Measurements from ENCODE around the gene METRNL.

Gene METRNL

DNA sequence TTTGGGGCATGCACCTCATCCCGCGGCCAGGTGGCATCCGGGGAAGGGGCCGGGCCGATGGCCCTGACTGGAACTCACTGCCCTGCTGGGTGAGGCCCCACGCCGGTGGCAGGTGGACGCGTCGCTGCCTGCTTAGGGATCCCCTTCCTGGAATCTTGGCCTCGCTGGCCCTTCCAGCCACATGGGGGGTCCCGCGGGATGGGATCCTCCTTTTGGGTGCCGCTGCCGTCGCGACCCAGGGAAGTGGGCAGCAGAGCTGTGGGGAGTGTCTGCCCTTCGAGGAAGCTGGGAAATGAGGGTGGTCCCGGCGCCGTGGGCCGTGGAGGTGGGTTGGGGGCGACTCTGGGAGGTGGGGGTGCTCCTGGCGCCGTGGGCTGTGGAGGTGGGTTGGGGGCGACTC is 12.8 kb downstream of the METRNL start:
- DNase-seq (ENCODE audit: low spot score), result no peak

DNA sequence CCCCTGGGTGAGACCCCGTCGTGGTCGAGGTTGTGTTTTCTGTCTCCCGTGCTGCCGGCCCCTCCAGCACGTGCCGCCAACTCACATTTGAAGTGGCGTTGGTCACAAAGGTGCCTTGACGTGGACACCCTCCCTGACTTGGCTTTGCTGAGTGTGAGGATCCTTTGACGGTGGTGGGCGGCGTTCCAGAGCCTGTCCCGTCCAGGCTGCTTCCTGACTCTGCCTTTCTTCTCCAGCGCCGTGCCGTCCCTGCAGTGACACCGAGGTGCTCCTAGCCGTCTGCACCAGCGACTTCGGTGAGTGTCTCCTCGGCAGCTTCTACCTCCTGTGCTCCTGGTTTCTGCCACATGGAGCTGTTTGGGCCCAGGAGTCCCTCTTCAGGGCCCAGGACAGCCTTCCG is 13.5 kb downstream of the METRNL start:
- no peak for DNase-seq (ENCODE audit: low spot score)

DNA sequence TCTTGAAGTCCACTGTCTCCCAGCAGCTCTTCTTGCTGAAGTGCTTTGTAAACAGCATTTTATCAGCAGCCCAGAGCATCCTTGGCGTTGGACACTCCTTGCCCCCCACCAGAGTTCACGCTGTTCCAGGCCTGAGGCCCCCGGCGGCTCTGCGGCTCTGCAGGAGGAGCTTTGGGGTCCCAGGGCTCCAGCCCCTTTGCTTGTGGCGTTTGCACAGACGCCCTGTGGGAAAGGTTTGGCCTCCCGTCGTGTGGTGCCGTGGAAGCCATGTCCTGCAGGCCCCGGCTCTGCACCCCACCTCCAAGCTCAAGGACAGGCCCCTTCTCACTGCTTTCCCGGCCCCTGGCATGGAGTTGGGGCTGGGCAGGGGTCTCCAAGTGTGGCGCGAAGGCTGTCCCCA is 14.1 kb downstream of the METRNL start:
- DNase-seq (ENCODE audit: low spot score), result no peak

DNA sequence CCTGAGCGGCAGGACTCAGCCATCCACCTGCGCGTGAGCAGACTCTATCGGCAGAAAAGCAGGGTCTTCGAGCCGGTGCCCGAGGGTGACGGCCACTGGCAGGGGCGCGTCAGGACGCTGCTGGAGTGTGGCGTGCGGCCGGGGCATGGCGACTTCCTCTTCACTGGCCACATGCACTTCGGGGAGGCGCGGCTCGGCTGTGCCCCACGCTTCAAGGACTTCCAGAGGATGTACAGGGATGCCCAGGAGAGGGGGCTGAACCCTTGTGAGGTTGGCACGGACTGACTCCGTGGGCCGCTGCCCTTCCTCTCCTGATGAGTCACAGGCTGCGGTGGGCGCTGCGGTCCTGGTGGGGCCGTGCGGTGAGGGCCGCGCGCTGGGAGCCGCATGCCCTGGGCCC is 14.9 kb downstream of the METRNL start:
- DNase-seq (ENCODE audit: low spot score), result no peak

DNA sequence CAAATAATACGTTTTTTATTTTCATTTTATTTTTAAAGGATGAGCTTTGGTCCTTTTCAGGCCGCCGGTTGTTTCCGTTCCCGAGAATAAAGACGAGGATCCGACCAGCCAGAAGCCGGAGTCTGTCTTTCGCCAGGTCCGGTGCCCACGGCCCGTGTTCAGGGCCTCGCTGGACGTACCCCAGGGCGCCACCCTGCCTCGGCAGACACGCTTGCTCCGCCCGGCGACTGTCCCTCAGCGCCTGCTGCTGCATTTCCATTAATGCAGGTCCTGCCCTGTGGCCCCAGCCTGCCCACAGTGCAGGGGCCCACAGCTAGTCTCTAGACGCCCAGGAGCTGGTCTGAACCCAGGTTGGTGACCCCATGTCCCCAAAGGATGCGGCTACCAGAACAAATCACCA is 15.6 kb downstream of the METRNL start:
- no peak for DNase-seq (ENCODE audit: low spot score)

DNA sequence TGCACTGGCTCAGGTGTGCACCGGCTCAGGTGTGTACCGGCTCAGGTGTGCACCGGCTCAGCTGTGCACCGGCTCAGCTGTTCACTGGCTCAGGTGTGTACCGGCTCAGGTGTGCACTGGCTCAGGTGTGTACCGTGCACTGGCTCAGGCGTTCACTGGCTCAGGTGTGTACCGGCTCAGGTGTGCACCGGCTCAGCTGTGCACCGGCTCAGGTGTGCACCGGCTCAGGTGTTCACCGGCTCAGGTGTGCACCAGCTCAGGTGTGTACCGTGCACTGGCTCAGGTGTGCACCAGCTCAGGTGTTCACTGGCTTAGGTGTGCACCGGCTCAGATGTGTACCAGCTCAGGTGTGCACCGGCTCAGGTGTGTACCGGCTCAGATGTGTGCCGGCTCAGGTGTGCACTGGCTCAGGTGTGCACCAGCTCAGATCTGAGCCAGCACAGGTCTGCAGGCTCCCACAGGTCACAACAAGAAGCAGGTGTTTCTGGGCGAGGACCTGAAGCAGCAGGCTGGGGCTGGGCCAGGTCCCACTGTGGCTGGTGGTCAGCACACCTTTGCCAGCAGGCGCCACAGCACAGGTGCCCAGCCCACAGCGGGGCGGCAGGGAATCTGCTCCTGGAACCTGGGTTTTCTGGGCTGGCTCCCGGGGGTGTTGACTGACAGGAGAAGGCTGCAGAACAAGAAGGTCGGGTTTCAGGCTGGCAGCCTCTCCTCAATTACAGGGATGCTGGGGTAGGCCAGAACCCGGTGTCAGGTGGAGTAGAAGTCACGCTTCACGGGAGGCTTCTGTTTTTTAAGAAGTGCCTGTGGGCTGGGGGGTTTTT is 17.2 kb downstream of the METRNL start:
- DNase-seq (ENCODE audit: low spot score), result no peak

DNA sequence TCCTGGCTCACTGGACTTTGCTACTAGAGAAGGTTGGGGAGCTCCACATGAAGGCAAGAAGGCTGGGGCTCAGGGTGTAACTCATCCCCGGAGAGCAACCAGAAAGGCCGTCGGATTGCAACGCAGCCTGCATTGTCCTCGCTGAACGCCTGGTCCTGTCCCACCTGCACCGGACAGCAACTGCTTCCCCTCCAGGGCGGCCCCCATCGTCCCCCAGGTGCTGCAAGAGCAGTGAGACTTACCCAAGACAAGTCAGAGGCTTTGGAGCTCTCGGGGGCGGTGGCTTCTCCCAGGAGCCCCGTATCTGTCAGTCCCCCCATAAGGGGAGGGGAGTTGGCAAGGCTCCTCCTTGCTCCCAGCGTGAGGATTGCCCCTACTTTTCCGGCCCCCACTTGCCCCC is 18.4 kb downstream of the METRNL start:
- no peak for DNase-seq (ENCODE audit: low spot score)

DNA sequence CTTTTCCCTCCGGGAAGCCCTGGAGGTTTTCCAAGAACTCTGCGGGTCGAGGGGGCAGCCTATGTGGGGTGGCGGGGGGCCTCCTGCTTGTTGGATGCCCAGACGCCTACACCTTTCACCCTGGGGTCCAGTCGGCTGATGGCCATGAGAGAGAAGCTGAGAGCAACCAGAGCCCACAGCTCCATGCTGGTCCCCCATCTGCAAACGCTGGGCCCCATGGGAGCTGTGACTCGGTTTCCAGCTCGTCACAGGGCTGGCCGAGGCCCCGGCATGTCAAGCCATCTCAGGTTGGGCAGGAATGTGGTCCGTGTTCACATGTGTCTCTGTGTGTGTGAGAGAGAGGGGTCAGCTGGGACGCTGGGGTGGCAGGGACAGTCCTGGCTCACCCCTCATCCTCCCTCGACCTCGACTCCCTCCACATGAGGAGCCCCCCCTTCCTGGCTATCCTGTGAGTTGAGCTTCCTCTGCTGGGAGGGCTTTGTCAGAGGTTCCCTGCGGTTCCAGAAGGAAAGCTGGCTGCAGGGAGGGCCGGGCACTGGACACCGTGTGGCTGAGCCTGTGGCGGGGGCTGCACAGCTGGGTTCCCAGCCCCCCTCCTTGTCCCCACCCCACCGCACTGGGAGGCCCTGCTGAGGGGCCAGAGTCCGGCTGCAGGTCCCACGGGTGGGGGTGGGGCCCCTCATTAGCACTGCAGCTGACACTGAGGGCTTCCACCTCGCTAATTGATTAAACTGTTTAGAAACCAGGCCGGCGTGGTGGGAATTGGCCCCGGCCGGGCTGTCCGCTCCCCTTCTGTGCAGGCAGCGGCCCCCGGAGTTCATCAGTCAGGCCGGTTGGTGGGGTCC is 19.1 kb downstream of the METRNL start:
- DNase-seq (ENCODE audit: low spot score), result peak; percentile 48

DNA sequence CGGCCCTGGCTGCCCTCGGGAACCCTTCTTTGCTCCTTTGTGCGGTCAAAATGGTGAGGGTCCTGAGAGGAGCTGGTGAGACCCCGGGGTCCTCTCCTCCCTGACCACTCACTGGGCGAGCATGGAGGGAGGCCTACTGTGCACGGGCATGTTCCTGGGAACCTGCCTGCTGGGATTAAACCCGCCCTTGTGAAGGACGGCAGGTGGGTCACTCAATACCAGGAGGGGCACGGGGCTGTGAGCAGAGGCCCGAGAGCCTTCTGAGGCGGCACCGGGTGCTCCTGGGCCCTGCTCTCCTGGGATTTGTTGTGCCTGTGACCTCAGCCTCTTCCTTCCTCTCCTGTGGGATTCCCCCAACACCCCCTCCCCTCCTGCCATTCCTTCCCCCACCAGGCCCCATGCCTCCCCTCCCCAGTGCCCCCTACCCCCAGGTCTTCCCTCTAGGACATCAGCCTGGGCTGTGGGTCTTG is 19.7 kb downstream of the METRNL start:
- peak; percentile 36 for DNase-seq (ENCODE audit: low spot score)

DNA sequence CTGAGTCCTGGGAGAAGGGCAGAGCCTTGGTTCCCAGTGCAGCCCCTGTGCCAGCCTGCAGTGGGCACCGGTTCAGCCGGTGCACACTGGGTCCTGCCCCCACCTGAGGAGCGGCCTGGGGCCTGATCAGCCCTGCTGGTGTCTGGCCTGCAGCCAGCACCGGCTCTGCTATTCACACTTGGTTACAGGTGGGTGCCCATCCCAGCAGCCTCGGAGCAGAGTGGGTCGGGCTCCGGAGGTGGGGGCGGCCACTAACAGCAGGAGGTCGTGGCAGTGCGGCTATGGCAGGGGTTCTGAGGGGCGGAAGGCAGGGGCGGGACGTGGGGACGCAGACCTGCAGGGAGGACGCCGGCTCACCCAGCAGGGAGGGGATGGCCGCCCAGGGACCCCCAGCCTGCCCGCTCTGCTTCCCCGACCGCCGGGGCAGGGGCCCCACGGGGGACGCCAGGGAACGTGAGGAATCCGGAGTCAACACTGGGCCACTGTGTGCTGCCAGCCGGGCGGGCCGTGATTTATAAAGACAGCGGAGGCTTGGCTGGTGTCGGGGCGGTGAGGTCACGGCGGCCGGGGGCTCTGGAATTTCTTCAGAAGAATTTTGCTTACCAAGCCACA is 20.3 kb downstream of the METRNL start:
- DNase-seq (ENCODE audit: low spot score), result peak; percentile 77

DNA sequence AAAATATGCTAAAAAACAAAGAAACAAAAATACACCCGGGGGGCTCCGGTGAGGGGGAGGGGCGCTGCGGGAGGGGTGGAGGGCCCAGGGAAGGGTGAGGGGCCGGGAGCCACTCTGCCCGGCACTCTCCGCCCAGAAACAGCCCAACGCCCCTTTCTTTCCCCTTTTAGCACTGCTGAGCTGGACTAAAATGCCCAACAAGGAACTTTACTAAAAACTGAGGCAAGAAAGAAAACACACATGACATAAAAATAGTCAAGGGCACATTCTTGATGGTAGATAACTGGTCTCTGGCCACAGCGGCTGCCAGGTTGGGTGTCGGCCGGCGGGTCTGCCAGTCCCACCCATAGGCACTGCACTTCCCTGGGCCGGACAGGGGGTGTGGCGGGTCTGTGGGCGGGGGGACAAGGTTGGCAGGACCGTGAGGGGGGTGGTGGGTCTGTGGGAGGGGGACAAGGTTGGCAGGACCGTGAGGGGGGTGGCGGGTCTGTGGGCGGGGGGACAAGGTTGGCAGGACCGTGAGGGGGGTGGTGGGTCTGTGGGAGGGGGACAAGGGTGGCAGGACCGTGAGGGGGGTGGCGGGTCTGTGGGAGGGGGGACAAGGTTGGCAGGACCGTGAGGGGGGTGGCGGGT is 20.9 kb downstream of the METRNL start:
- peak; percentile 72 for DNase-seq (ENCODE audit: low spot score)

DNA sequence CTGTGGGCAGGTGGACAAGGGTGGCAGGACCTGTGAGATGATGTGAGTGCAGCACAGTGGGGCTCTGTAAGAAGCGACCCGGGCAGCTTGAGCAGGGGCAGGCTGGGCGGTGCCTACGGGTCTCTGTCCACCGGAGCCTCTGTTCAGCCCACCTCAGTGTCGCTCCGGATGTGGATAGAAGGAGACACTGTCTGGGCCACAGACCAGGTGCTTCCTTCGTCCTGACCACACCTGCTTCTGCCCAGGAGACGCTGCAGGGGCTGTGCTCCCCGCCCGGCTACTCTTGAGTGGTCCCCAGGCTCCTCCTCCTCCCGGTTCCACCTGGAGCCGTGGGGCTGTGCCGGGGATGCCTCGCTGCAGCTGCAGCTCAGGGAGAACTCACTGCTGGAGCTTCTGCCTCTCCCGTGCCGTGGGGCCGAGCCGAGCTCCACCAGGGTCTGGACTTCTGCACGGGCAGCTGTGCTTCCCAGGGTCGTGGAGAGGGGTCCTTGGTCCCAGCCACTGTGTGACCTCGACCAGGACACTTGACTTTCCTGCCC is 21.5 kb downstream of the METRNL start:
- no peak for DNase-seq (ENCODE audit: low spot score)

DNA sequence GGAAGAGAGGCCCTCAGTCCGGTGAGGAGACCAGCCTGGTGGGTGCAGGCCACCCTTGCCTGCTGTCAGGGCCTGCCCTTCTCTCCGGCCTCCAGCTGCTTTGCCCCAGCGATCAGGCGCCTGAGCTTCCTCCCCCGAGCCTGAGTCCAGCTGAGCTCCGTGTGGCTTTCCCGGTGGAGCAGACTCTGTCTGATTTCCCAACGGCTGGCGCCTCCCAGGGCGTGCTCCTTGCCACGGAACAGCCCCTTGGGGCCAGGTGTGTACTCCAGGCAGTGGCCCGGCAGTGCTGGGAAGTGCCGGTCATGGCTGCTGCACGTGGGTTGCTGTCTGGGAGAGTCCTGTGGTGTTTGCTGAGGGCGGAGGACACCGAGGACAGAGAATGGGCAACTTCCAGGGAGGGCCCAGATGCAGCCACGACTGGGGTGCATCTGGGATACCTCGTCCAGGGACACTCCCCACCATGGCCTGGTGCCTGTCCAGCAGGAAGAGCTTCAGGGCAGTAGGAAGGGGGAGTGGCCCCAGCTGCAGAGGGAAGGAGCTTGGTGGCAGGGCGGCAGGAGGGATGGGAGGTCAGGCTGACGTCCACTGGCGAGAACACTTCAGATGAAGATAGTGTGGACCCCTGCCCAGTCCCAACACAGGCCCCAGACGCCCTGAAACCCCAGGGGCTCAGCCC is 22.5 kb downstream of the METRNL start:
- no peak for DNase-seq (ENCODE audit: low spot score)

DNA sequence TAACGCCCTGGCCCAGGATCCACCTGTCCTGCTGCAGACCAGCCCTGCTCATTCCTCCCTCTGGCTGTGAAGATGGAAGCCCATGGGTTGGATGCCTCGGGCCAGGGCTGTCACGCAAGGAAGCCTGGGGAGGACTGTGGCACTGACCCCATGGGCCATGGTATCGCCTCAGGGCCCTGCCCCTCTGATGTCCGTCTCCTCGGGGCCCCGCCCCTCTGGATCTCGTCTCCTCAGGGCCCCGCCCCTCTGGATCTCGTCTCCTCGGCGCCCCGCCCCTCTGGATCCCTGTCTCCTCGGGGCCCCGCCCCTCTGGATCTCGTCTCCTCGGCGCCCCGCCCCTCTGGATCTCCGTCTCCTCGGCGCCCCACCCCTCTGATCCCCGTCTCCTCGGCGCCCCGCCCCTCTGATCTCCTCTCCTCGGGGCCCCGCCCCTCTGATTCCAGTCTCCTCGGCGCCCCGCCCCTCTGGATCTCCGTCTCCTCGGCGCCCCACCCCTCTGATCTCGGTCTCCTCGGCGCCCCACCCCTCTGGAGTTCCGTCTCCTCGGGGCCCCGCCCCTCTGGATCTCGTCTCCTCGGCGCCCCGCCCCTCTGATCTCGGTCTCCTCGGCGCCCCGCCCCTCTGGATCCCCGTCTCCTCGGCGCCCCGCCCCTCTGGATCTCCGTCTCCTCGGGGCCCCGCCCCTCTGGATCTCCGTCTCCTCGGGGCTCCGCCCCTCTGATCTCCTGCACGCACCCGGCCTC is 24.0 kb downstream of the METRNL start:
- DNase-seq (ENCODE audit: low spot score), result no peak

DNA sequence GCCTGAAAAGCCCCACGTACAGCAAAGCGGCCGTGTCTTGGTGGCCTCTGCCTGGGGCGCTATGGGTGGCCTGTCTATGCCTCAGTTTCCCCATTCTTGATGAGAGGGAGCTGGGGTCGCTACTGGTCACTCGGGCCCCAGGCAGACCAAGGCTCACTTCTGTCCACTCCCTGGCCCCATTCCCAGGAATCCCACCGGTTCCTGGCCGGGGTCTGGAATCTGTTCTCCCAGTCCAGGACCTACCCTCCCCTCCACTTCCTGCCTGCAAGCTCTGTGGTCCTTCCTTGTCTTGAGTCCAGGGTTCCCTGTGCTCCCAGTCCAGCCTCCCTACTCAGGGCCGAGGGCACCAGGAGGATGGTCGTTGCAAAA is 24.5 kb downstream of the METRNL start:
- no peak for DNase-seq (ENCODE audit: low spot score)

DNA sequence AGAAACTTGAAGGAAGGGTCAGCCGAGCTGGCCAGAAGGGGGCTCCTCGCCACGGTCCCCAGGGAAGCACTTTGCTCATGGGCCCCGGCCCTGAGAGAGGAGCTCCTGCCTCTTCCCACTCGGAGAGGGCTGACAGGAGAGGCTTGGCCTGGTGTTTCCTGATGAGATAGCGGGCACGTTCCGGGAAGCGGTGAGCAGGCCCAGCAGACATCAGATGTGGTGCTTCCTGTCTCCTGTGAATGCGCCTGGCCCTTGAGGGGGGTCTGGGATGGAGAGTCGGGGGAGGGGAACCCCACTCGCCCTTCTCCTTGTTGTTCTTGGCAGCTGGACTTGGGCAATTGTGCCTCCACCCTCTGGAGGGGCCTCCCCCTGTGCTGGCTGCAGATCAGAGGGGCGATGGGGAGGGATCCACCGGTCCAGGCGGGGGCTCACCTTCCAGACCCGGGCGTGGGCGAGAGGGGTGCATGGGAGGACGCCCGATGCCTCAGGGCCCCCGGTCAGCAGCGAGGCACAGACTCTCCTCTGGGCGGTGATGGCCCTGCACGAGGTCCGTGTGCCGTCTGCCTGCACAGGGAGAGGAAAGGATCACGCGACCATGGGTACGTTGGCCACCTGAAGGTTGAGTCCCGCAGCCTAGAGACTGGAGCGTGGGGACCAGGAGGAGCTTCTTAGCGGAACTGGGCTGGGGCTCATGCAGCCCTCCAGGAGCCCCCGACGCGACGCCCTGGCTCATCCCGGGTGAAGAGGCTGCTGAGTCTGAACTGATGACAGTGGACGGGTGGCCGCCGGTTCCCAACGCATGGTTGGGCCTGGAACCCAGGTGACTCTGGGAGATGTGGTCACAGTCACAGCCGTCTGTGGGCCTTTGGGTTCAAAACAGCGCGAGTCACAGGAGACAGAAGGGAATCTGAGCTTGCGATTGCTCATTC is 25.4 kb downstream of the METRNL start:
- DNase-seq (ENCODE audit: low spot score), result no peak

DNA sequence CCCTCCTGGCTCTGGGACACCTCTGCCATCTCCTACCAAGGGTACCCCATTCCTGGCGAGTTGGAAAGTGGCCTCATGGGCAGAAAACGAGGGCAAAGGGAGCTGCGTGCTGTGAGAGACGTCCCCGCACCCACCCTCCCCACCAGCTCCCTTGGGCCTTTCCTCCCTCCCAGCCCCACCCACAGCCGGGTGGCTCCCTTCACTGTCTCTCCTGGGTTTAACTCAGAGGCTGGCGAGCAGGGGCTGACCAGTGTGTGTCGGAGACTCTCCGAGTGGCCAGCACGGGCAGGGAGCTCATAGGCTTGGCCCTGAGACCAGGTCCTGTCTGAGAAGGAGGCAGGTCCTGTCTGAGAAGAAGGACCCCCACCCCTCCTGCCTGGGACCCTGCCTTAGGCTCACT is 26.1 kb downstream of the METRNL start:
- DNase-seq (ENCODE audit: low spot score), result no peak

DNA sequence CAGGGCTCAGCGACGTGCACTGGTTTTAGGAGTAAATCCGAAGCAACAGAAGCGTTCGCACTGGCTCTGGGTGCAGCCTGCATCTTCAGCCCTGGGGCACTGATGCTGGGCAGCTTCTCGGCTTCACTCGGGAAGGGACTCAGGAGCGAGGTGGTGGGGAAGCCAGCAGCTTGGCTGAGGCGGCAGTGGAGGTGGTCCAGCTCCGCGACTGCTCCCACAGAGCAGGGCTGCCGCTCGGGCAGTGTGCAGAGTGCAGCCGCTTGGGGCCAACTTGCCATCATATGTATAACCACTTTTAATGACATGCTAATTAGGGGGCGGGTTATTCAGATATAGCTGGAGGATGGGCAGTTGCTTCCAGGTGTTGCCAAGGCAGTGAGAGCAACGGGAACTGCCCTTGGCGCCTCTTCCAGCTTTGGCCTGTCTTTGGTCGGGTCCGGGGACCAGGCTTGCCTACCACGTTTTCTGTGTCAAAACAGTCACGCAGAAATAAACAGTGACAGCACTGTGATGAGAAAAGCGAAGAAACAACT is 26.7 kb downstream of the METRNL start:
- no peak for DNase-seq (ENCODE audit: low spot score)

DNA sequence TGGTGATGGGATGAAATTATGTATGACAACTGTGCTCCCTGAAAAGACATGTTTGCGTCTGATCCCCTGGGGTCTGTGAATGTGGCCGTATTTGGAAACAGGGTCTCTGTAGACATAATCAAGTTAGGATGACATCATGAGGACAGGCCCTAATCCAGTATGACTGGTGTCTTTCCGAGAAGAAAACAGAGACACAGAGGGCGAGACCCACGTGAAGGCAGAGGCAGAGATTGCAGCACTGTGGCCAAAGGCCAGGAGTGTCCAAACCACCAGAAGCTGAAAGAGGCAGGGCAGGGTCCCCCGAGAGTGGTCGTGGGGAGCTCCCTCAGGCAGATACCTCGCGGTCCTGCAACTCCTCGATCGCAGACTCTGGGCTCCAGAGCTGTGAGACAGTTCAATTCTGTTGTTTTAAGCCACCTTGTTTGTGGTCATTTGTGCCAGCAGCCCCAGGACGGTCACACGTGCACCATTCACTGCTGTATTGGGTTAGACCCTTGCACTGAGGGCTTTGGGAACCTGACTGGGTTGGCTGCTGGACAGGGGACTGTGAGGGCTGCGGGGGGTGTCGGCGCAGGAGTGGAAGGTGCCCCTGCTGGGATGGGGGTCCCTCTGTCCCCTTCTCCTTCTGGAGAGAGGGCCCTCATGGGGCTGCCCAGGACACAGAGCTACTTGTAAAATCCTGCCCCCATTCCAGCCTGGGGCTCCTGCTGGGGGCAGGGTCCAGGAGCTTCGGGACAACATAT is 27.7 kb downstream of the METRNL start:
- DNase-seq (ENCODE audit: low spot score), result no peak
